HepG2 (cell line): Measurements from ENCODE around the gene SETD3. TPM values are rescaled to one million over a fixed set of nuclear protein-coding genes. Genes with fewer than 3 reads are reported as not detected.
A peak's percentile ranks its signal among the peaks of the same experiment; 100 is the strongest.

Source experiments
- ATAC-seq: fragments of 200-7000 bp; cut with Tn5 transposase; 3 replicates; pipeline ENCODE4 v1.9.1; 2020; ENCODE audit warnings: mild to moderate bottlenecking, moderate library complexity
- BruUV-seq: library from RNA; stranded (reverse); fragments of 400-500 nt; replicated peaks from 2 replicates; lab custom pipeline; 2021; lab: Mats Ljungman, UMichigan
- CTCF ChIA-PET: fragments of 300-600 bp; formaldehyde crosslinking; extraction: SDS; loops from one replicate; lab custom pipeline; 2021; ENCODE audit warnings: low total read pairs, inconsistent platforms, low intra/inter-chr PET ratio; lab: Yijun Ruan, JAX
- POLR2A ChIA-PET: fragments of 350-600 bp; sonication (Branson Sonifier 250); formaldehyde crosslinking; loops from one replicate; lab custom pipeline; 2020; ENCODE audit warnings: antibody characterized with exemption, inconsistent platforms; lab: Yijun Ruan, JAX
- DNase-seq: peaks from one replicate; pipeline ENCODE4 v3.0.0-alpha.2; 2015; ENCODE audit warnings: low spot score
- FAIRE-seq: peaks from 3 replicates; lab custom pipeline; 2011; peaks lifted over from hg19 to GRCh38; lab: Jason Lieb, UNC
- H2AFZ ChIP-seq: one replicate; pipeline ENCODE4 v1.6.1; 2011; ENCODE audit warnings: low read length, inconsistent platforms
- H3K27ac ChIP-seq: fragments of 300-600 bp; 3 replicates; pipeline ENCODE4 v1.8.0; 2011; ENCODE audit warnings: mixed run types, mild to moderate bottlenecking, mixed read lengths, low read length, inconsistent platforms; ENCODE audit not compliant: insufficient read depth; ENCODE audit errors: extremely low read length
- H3K27me3 ChIP-seq, 2 experiments: fragments of 200-600 bp in 1 of 2; 2 replicates in 1 of 2; 3 replicates in 1 of 2; pipeline versions ENCODE4 v1.6.0 to v1.8.0; 2011; ENCODE audit warnings: low read length in 2 of 2, mild to moderate bottlenecking in 2 of 2, moderate library complexity in 2 of 2, inconsistent platforms in 1 of 2; ENCODE audit not compliant: insufficient read depth in 2 of 2, control insufficient read depth in 1 of 2
- H3K36me3 ChIP-seq, 2 experiments: fragments of 200-600 bp in 1 of 2; replicated peaks in 1 of 2; 2 replicates in 1 of 2; 3 replicates in 1 of 2; pipeline versions ENCODE4 v1.5.1 to v1.8.0; 2011; ENCODE audit warnings: low read length in 2 of 2, inconsistent platforms in 1 of 2; ENCODE audit not compliant: insufficient read depth in 2 of 2, control insufficient read depth in 1 of 2
- H3K4me1 ChIP-seq: 2 replicates; pipeline ENCODE4 v1.5.1; 2012; ENCODE audit warnings: low read length, inconsistent platforms; ENCODE audit not compliant: insufficient read depth
- H3K4me2 ChIP-seq: 2 replicates; pipeline ENCODE4 v1.6.0; 2011; ENCODE audit warnings: low read depth, low read length, inconsistent platforms
- H3K4me3 ChIP-seq, 3 experiments: fragments of 200-600 bp in 1 of 3; sonication (generic), shearing (Covaris generic) in 1 of 3; replicated peaks in 1 of 3; 2 replicates each; pipeline ENCODE4 v1.5.1; 2011 to 2016; ENCODE audit warnings: low read length in 3 of 3, inconsistent platforms in 2 of 3, low read depth in 2 of 3, mild to moderate bottlenecking in 2 of 3, control low read depth in 1 of 3, mixed read lengths in 1 of 3; ENCODE audit not compliant: insufficient read depth in 1 of 3
- H3K79me2 ChIP-seq: one replicate; pipeline ENCODE4 v1.6.1; 2011; ENCODE audit warnings: low read length, inconsistent platforms; ENCODE audit not compliant: insufficient read depth
- H3K9ac ChIP-seq: 2 replicates; pipeline ENCODE4 v1.6.0; 2011; ENCODE audit warnings: mild to moderate bottlenecking, low read depth, low read length, inconsistent platforms; ENCODE audit not compliant: insufficient read depth
- H3K9me3 ChIP-seq: 2 replicates; pipeline ENCODE4 v1.5.1; 2012; ENCODE audit warnings: mild to moderate bottlenecking, low read length
- H4K20me1 ChIP-seq: 2 replicates; pipeline ENCODE4 v1.6.0; 2011; ENCODE audit warnings: inconsistent platforms, mild to moderate bottlenecking, low read length, moderate library complexity; ENCODE audit not compliant: insufficient read depth
- ATF3 ChIP-seq: sonication (generic); formaldehyde crosslinking; IDR thresholded peaks from 2 replicates; pipeline ENCODE4 v1.4.0; 2020; ENCODE audit warnings: missing genetic modification reagents
- ATF7-NPFF ChIP-seq: sonication (generic); formaldehyde crosslinking; IDR thresholded peaks from 2 replicates; pipeline ENCODE4 v1.8.1; 2023; ENCODE audit warnings: mild to moderate bottlenecking, low read depth, missing genetic modification reagents, moderate library complexity
- HNRNPH1 ChIP-seq: fragments of 200-400 bp; formaldehyde crosslinking; optimal IDR thresholded peaks from 2 replicates; pipeline ENCODE3; 2017; ENCODE audit warnings: mild to moderate bottlenecking, low read depth, low read length
- JUNB ChIP-seq: sonication (generic); formaldehyde crosslinking; IDR thresholded peaks from 2 replicates; pipeline ENCODE4 v1.8.0; 2022; ENCODE audit warnings: missing genetic modification reagents, mild to moderate bottlenecking, borderline replicate concordance
- NCOR1 ChIP-seq: fragments of 200-600 bp; sonication (generic); IDR thresholded peaks from 2 replicates; pipeline ENCODE4 v1.7.0; 2017; ENCODE audit warnings: antibody characterized with exemption, low read length, borderline replicate concordance
- NFRKB ChIP-seq: fragments of 450-650 bp; IDR thresholded peaks from 2 replicates; pipeline ENCODE4 v1.6.1; 2017
- PHF8 ChIP-seq: sonication (generic); formaldehyde crosslinking; IDR thresholded peaks from 2 replicates; pipeline ENCODE4 v1.5.0; 2020; ENCODE audit warnings: missing genetic modification reagents
- SAP130 ChIP-seq: IDR thresholded peaks from 2 replicates; pipeline ENCODE4 v1.6.1; 2016; ENCODE audit warnings: low read depth
- ZFP36L2 ChIP-seq: sonication (generic); formaldehyde crosslinking; IDR thresholded peaks from 2 replicates; pipeline ENCODE4 v1.4.0; 2020; ENCODE audit warnings: missing genetic modification reagents
- ZFP82 ChIP-seq: sonication (generic); formaldehyde crosslinking; IDR thresholded peaks from 2 replicates; pipeline ENCODE4 v1.5.1; 2020; ENCODE audit warnings: mild to moderate bottlenecking, missing genetic modification reagents, borderline replicate concordance
- ZGPAT ChIP-seq: IDR thresholded peaks from 2 replicates; pipeline ENCODE4 v1.6.1; 2016; ENCODE audit warnings: mild to moderate bottlenecking
- ZNF180 ChIP-seq: sonication (generic); formaldehyde crosslinking; IDR thresholded peaks from 2 replicates; pipeline ENCODE4 v1.4.0; 2020; ENCODE audit warnings: low read depth, missing genetic modification reagents, borderline replicate concordance
- ZNF232 ChIP-seq: sonication (generic); formaldehyde crosslinking; IDR thresholded peaks from 2 replicates; pipeline ENCODE4 v1.4.0; 2020; ENCODE audit warnings: missing genetic modification reagents, borderline replicate concordance
- ZNF746 ChIP-seq: sonication (generic); formaldehyde crosslinking; IDR thresholded peaks from 2 replicates; pipeline ENCODE4 v1.8.0; 2022; ENCODE audit warnings: mild to moderate bottlenecking, missing genetic modification reagents
- ZNF790 ChIP-seq: sonication (generic); formaldehyde crosslinking; IDR thresholded peaks from 2 replicates; pipeline ENCODE4 v1.8.0; 2022; ENCODE audit warnings: missing genetic modification reagents, mild to moderate bottlenecking, borderline replicate concordance
- ZNF841 ChIP-seq: sonication (generic); formaldehyde crosslinking; IDR thresholded peaks from 2 replicates; pipeline ENCODE4 v1.8.1; 2023; ENCODE audit warnings: missing genetic modification reagents, borderline replicate concordance
- ZNF883 ChIP-seq: sonication (generic); formaldehyde crosslinking; IDR thresholded peaks from 2 replicates; pipeline ENCODE4 v1.5.1; 2020; ENCODE audit warnings: mild to moderate bottlenecking, missing genetic modification reagents; ENCODE audit errors: not compliant biosample characterization
- ZSCAN9 ChIP-seq: IDR thresholded peaks from 2 replicates; pipeline ENCODE4 v1.6.1; 2016; ENCODE audit warnings: borderline replicate concordance
- WGBS: methylation state at CpG from one replicate; pipeline ENCODE4 v1.1.6; 2017; ENCODE audit warnings: low lambda C conversion rate; 5-methylcytosine and 5-hydroxymethylcytosine counted together
- in situ Hi-C: cut with HindIII; loops from 2 replicates; pipeline ENCODE4 v1.10.0; 2017; ENCODE audit warnings: low pct_unique_long_range_greater_than_20kb; ENCODE audit not compliant: extremely low pct_ligation_motif_present
- intact Hi-C: fragments of 100-400 bp; cut with micrococcal nuclease; formaldehyde crosslinking; loops from one replicate; pipeline ENCODE4 v1.10.0; 2022; ENCODE audit not compliant: unreplicated experiment
- polyA plus RNA-seq, 8 experiments: library from polyadenylated mRNA; depleted of rRNA in 3 of 8; stranded (reverse) in 7 of 8; unstranded in 1 of 8; fragments of >200 nt; fragmentation: Illumina TruSeq in 4 of 8; extraction: Trizol in 4 of 8; gene quantifications; 2 replicates each; pipeline versions ENCODE4 v1.2.1 to v1.2.3, GENCODE V29; 2011 to 2016; ENCODE audit warnings: low read depth in 4 of 8, missing spikeins in 1 of 8, mixed read lengths in 1 of 8; ENCODE audit not compliant: insufficient read depth in 1 of 8
- total RNA-seq, 5 experiments: library from RNA; depleted of rRNA; stranded (reverse); fragments of >200 nt; fragmentation: Illumina TruSeq; extraction: Trizol; gene quantifications; 2 replicates each; pipeline ENCODE4 v1.2.3, GENCODE V29; 2016; ENCODE audit warnings: low read depth in 1 of 5
- TF ChIP-seq, protein P1 (sequence below): sonication (generic); formaldehyde crosslinking; IDR thresholded peaks from 2 replicates; pipeline ENCODE4 v1.4.0; 2020; ENCODE audit warnings: mild to moderate bottlenecking, missing genetic modification reagents
- TF ChIP-seq, protein P2 (sequence below): sonication (generic); formaldehyde crosslinking; IDR thresholded peaks from 2 replicates; pipeline ENCODE4 v1.8.0; 2022; ENCODE audit warnings: missing genetic modification reagents, mild to moderate bottlenecking, moderate library complexity, borderline replicate concordance

SETD3 gene
- total and polyA plus RNA-seq, 2 of the 13 experiments (the other 11 are each of a cell fraction or from before 2014, with no cell fraction given) = 30.3 to 67.1 TPM

DNA sequence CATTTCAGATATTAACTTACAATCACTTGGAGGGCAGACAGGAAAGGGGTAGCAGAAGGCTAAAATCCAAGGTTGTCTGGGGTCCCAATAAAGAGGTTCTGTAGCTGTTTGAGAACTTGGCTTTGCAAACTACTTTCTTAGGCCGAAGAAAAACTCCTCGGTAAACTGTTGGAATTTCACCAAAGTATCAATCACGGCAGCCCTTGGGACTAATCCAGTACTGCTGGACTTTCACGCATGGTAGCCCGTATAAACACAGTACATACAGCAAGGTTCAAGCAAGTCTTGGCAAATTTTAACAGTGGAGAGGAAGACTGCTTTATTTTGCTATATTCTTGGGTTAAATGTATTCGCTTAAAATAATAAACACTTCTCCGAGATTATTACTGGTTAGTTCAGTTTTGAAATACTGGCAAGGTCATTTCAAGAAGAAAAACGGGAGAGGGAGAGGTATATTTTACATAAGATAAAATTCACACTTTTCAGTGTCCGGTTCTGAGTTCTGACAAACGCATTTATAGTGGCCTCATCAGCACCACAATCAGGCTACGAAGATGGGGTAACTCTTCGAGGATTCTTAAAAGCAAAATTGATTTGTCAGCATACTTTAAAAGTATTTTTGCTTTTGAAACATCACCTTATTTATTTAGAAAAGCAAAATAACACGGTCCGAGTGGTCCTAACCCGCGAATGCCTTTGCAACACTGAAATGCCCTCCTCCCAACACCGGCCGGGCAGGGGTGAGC is 1.3 kb downstream of the SETD3 start:
- Histone ChIP-seq H3K27ac (peak overlapping the region; percentile 73), H3K4me2 (peak overlapping the region; percentile 80), H3K4me3 (peak overlapping the region; percentile 87 to 92 (median 88)), H3K4me1 (peaks cover 58% of the 10 kb centered on the region), H3K36me3 (no peaks in the 10 kb centered on the region), H3K9ac (peak overlapping the region; percentile 83), H3K79me2 (peaks cover 89% of the 10 kb centered on the region), H4K20me1 (peaks cover 40% of the 10 kb centered on the region), H2AFZ (no peak overlapping the region), H3K9me3 (no peaks in the 10 kb centered on the region), H3K27me3 (no peaks in the 10 kb centered on the region; a peak in 1 of 5 replicates)
- TSS peak; percentile 53 for BruUV-seq
- intact Hi-C loops = loop anchor here (5.0 kb wide), 1 partner anchor 582 kb away; no protein-coding TSS in a partner anchor
- no peak for ATAC-seq
- no peak for FAIRE-seq
- WGBS = 1% methylated on average over 18 of the region's 18 CpGs
- ChIA-PET CTCF (no interaction called here), POLR2A (no interaction called here)
- in situ Hi-C loops = no loop called here
- DNase-seq = no peak
- TF ChIP-seq ZSCAN9 = no peak
- TF ChIP-seq ZNF232 (CRISPR knock-in tag) = no peak
- no peak for TF ChIP-seq ZFP36L2 (CRISPR knock-in tag)
- no peak for TF ChIP-seq ATF3 (CRISPR knock-in tag)
- no peak for TF ChIP-seq ZNF841 (CRISPR knock-in tag)
- TF ChIP-seq, protein P1, sequence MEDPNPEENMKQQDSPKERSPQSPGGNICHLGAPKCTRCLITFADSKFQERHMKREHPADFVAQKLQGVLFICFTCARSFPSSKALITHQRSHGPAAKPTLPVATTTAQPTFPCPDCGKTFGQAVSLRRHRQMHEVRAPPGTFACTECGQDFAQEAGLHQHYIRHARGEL = no peak
- no peak for TF ChIP-seq ZNF746
- TF ChIP-seq ZFP82 (CRISPR knock-in tag) = no peak
- TF ChIP-seq JUNB (CRISPR knock-in tag) = no peak
- TF ChIP-seq, protein P2, sequence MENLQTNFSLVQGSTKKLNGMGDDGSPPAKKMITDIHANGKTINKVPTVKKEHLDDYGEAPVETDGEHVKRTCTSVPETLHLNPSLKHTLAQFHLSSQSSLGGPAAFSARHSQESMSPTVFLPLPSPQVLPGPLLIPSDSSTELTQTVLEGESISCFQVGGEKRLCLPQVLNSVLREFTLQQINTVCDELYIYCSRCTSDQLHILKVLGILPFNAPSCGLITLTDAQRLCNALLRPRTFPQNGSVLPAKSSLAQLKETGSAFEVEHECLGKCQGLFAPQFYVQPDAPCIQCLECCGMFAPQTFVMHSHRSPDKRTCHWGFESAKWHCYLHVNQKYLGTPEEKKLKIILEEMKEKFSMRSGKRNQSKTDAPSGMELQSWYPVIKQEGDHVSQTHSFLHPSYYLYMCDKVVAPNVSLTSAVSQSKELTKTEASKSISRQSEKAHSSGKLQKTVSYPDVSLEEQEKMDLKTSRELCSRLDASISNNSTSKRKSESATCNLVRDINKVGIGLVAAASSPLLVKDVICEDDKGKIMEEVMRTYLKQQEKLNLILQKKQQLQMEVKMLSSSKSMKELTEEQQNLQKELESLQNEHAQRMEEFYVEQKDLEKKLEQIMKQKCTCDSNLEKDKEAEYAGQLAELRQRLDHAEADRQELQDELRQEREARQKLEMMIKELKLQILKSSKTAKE (CRISPR knock-in tag) = no peak
- TF ChIP-seq NFRKB = no peak
- no peak for TF ChIP-seq ATF7-NPFF (CRISPR knock-in tag)
- 0 out of 2 replicates have a peak, but pooled peaks have one; percentile 8 for TF ChIP-seq ZGPAT (CRISPR knock-in tag)
- no peak for TF ChIP-seq ZNF790 (CRISPR knock-in tag)
- no peak for TF ChIP-seq HNRNPH1
- no peak for TF ChIP-seq ZNF883 (CRISPR knock-in tag)
- TF ChIP-seq SAP130 (CRISPR knock-in tag) = no peak
- TF ChIP-seq ZNF180 = no peak
- 0 out of 2 replicates have a peak, but pooled peaks have one; percentile 10 for TF ChIP-seq PHF8
- TF ChIP-seq NCOR1 = no peak
